ENCODE data around the gene DNAH8. TPM values are rescaled to one million over a fixed set of nuclear protein-coding genes. Genes with fewer than 3 reads are reported as not detected.
"Not testable (repeated sequence)": the region's sequence is repeated elsewhere in the genome, so short reads cannot be mapped to it uniquely, and the experiment has no call there.

The DNAH8 gene
- total and polyA plus RNA-seq, 2 donors: 0.05 to 0.11 TPM

DNA sequence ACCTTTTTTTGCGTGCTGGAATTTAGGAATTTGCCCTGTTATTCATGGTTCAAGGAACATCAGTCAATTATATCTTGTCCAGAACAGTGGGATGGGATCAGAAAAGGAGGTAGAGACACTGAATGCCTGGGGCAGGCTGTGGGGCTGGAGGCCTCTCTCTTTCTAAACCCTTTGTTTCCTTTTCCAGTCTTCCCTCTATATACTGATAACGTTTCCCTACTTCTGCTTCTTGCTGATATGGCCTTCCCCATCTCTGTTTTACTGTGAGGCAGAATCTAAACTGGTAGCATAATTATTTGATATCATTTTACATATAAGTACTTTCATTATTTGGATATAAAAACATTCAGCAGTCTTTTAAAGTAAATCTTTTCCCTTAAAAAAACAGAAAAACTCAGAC, 67.5 kb downstream of the DNAH8 start:
- Histone ChIP-seq H3K9me3 (ENCODE audit: control insufficient read depth in 2 of 2, insufficient read depth in 1 of 2, low read length in 1 of 2) (no peaks in the 10 kb centered on the region), H3K27ac (ENCODE audit: low read depth in 1 of 2, low read length in 1 of 2) (no peak overlapping the region), H3K36me3 (ENCODE audit: control insufficient read depth in 2 of 2, insufficient read depth in 2 of 2, low read length in 1 of 2) (no peaks in the 10 kb centered on the region), H3K4me3 (ENCODE audit: low read length in 2 of 2) (no peak overlapping the region), H3K4me1 (ENCODE audit: control insufficient read depth in 2 of 2, insufficient read depth in 2 of 2, low read length in 2 of 2) (no peaks in the 10 kb centered on the region), H3K27me3 (ENCODE audit: control insufficient read depth in 2 of 2, insufficient read depth in 1 of 2, low read length in 1 of 2) (no peaks in the 10 kb centered on the region)
- WGBS: 54% methylated on average over 2 of the region's 2 CpGs
- no peak for DNase-seq (ENCODE audit: low read depth in 6 of 9, low spot score in 9 of 9)

DNA sequence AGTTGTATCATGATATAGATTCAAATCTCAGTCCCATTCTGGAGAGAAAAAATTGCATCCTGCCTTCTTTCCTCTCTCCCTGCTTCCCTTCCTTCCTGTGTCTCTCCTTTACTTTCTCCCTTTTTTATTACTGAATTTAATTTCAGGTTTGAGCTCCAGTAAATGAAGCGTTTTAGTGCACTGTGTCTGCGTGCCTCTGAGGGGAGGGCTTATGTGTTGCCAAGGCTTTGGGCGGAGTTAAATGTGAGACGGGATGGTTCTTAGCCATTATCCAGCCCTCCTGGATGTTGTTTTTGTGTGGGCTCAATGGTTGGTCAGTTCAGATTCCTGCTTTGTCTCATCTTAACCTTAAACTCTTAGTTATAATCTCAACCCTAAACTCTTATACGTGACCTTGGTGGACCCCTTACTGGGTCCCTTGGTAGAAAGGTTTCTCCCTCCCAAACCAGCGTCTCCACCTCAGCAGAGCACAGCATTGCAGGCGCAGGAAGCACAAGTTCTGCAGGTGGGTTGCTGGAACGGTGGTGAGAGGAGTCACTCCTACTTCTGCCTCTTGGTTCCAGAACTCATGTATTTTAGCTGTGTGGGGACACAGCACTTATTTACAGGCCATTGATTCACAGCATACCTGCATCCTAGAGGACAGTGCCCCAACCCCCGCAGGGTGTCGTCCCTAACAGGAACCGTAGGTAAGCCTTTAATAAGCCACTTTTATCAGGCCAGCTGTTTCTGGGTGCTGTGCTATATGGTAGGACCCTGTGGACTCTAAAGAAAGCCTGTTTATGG, 68.5 kb downstream of the DNAH8 start:
- DNase-seq (ENCODE audit: low read depth in 6 of 9, low spot score in 9 of 9): no peak
- no peaks in the 10 kb centered on the region for H3K27me3 ChIP-seq (ENCODE audit: control insufficient read depth in 2 of 2, insufficient read depth in 1 of 2, low read length in 1 of 2)
- 92% methylated on average over 11 of the region's 11 CpGs for WGBS
- H3K36me3 ChIP-seq (ENCODE audit: control insufficient read depth in 2 of 2, insufficient read depth in 2 of 2, low read length in 1 of 2): no peaks in the 10 kb centered on the region
- no peaks in the 10 kb centered on the region for H3K4me1 ChIP-seq (ENCODE audit: control insufficient read depth in 2 of 2, insufficient read depth in 2 of 2, low read length in 2 of 2)
- H3K4me3 ChIP-seq (ENCODE audit: low read length in 2 of 2): no peak overlapping the region
- H3K27ac ChIP-seq (ENCODE audit: low read depth in 1 of 2, low read length in 1 of 2): no peak overlapping the region
- H3K9me3 ChIP-seq (ENCODE audit: control insufficient read depth in 2 of 2, insufficient read depth in 1 of 2, low read length in 1 of 2): no peaks in the 10 kb centered on the region

DNA sequence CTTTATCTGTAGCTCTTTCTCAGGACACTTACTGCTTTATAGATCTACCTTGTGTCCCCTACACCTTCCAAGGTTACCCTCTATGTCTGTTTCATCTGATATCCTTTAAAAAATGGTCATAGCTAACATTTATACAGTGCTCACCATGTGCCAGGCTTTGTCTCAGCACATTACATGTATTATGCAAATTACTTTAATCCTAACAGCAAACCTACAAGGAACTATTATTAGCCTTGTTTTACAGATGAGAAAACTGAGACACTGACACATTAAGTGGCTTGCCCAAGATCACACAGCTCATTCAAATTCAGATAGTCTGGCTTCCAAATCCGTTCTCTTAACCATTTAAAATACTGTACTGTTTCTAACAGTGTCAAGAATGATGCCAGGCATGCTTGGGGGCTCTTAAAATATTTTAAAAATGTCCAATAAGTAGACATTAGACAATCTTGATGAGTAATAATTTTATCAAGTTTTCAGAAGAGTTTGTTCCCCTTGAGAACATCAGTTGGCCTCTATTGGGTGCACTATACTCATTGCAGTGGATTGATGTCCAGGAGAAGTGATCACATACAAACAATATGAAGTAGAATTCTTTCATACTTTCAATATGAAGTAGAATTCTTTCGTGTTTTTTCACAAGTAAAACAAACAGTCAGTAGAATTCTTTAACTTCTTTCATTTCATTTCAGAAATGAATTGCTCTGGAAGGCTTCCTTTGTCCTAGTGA, 69.6 kb downstream of the DNAH8 start:
- WGBS: 86% methylated on average over 2 of the region's 2 CpGs
- Histone ChIP-seq H3K36me3 (ENCODE audit: control insufficient read depth in 2 of 2, insufficient read depth in 2 of 2, low read length in 1 of 2) (no peaks in the 10 kb centered on the region), H3K9me3 (ENCODE audit: control insufficient read depth in 2 of 2, insufficient read depth in 1 of 2, low read length in 1 of 2) (no peaks in the 10 kb centered on the region), H3K4me1 (ENCODE audit: control insufficient read depth in 2 of 2, insufficient read depth in 2 of 2, low read length in 2 of 2) (no peaks in the 10 kb centered on the region), H3K27me3 (ENCODE audit: control insufficient read depth in 2 of 2, insufficient read depth in 1 of 2, low read length in 1 of 2) (no peaks in the 10 kb centered on the region), H3K4me3 (ENCODE audit: low read length in 2 of 2) (no peak overlapping the region), H3K27ac (ENCODE audit: low read depth in 1 of 2, low read length in 1 of 2) (no peak overlapping the region)
- DNase-seq (ENCODE audit: low read depth in 6 of 9, low spot score in 9 of 9): no peak

DNA sequence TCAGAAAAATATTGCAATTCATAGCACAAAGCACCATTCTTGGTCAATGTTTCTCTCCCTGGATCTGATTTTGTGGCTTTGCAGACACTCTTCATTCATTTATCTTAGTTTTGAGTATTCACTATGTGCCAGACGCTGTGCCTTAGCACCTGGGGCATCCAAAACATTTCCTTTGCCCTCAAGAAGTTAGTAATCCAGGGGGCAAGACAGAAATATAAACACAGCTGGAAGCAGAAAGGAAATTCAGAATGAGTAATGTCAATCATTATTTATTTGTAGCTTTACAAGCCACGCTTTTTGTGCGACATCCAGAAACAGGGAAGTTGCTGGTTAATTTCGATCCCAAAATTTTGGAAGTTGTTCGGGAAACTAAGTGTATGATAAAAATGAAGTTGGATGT, 71.4 kb downstream of the DNAH8 start:
- no peak for DNase-seq (ENCODE audit: low read depth in 6 of 9, low spot score in 9 of 9)
- WGBS: 93% methylated on average over 5 of the region's 5 CpGs
- H3K27ac ChIP-seq (ENCODE audit: low read depth in 1 of 2, low read length in 1 of 2): no peak overlapping the region
- H3K27me3 ChIP-seq (ENCODE audit: control insufficient read depth in 2 of 2, insufficient read depth in 1 of 2, low read length in 1 of 2): no peaks in the 10 kb centered on the region
- H3K4me1 ChIP-seq (ENCODE audit: control insufficient read depth in 2 of 2, insufficient read depth in 2 of 2, low read length in 2 of 2): no peaks in the 10 kb centered on the region
- H3K36me3 ChIP-seq (ENCODE audit: control insufficient read depth in 2 of 2, insufficient read depth in 2 of 2, low read length in 1 of 2): no peaks in the 10 kb centered on the region
- no peak overlapping the region for H3K4me3 ChIP-seq (ENCODE audit: low read length in 2 of 2)
- H3K9me3 ChIP-seq (ENCODE audit: control insufficient read depth in 2 of 2, insufficient read depth in 1 of 2, low read length in 1 of 2): no peaks in the 10 kb centered on the region

DNA sequence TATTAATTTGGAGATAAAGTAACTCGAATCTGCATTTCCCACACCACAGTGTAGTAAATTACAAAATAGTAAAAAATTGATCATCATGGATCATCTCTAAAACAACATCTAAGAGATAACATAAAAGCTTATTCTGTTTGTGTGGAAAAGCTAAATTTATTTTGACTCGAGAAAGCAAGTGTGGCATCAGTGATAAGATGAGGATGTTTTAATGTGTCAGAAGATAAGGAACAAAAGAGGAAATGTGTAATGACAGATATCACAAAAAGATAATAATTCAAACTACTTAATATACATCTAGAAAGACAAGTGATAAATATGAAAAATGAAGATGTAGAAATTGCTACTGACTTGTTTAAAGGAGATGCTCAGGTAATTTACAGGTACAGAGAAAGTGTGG, 74.1 kb downstream of the DNAH8 start:
- H3K27me3 ChIP-seq (ENCODE audit: control insufficient read depth in 2 of 2, insufficient read depth in 1 of 2, low read length in 1 of 2): no peaks in the 10 kb centered on the region
- no peak for DNase-seq (ENCODE audit: low read depth in 6 of 9, low spot score in 9 of 9)
- H3K4me3 ChIP-seq (ENCODE audit: low read length in 2 of 2): no peak overlapping the region
- no peaks in the 10 kb centered on the region for H3K9me3 ChIP-seq (ENCODE audit: control insufficient read depth in 2 of 2, insufficient read depth in 1 of 2, low read length in 1 of 2)
- no peaks in the 10 kb centered on the region for H3K4me1 ChIP-seq (ENCODE audit: control insufficient read depth in 2 of 2, insufficient read depth in 2 of 2, low read length in 2 of 2)
- no peaks in the 10 kb centered on the region for H3K36me3 ChIP-seq (ENCODE audit: control insufficient read depth in 2 of 2, insufficient read depth in 2 of 2, low read length in 1 of 2)
- H3K27ac ChIP-seq (ENCODE audit: low read depth in 1 of 2, low read length in 1 of 2): no peak overlapping the region
- 37% methylated on average over 2 of the region's 2 CpGs for WGBS

DNA sequence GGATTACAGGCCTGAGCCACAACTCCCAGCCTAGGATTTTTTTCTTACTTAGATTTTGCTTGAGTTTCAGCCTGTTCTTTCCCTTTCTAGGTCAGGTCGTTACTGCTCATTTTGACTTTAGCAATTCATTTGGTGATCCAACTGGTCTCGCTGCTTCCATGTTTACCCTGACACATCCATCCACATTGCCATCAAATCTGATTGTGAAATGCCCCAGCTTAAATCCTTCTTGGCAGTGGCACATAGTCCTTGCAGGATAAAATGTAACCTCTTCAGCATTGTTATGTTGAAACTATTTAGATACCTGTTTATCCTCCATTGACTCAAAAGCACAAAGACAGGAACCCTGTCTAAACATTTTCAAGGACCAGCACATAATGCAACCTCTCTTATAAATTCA, 77.2 kb downstream of the DNAH8 start:
- no peaks in the 10 kb centered on the region for H3K36me3 ChIP-seq (ENCODE audit: control insufficient read depth in 2 of 2, insufficient read depth in 2 of 2, low read length in 1 of 2)
- H3K9me3 ChIP-seq (ENCODE audit: control insufficient read depth in 2 of 2, insufficient read depth in 1 of 2, low read length in 1 of 2): no peaks in the 10 kb centered on the region
- H3K4me3 ChIP-seq (ENCODE audit: low read length in 2 of 2): no peak overlapping the region
- H3K27ac ChIP-seq (ENCODE audit: low read depth in 1 of 2, low read length in 1 of 2): no peak overlapping the region
- WGBS: 98% methylated on average over 2 of the region's 2 CpGs
- peaks cover 0 to 4% of the 10 kb centered on the region in 2 donors for H3K27me3 ChIP-seq (ENCODE audit: control insufficient read depth in 2 of 2, insufficient read depth in 1 of 2, low read length in 1 of 2)
- no peak for DNase-seq (ENCODE audit: low read depth in 6 of 9, low spot score in 9 of 9)
- no peaks in the 10 kb centered on the region for H3K4me1 ChIP-seq (ENCODE audit: control insufficient read depth in 2 of 2, insufficient read depth in 2 of 2, low read length in 2 of 2)

DNA sequence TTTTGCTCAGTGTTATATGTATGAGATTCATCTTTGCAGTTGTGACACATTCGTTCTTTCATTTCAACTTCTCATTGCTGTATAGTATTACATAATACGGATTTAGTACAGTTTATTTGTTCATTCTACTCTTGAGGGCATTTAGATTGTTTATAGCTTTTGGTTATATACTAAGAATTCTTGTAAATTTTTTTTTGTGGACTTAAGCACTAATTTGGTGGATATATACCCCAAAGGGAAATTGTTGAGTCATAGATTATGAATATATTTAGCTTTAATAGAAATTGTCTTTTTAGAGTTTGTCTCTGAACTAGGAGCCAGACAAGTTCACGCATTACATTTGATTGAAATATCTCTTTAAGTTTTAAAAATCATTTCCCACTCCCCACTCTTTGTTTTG, 79.6 kb downstream of the DNAH8 start:
- no peak for DNase-seq (ENCODE audit: low read depth in 6 of 9, low spot score in 9 of 9)
- Histone ChIP-seq H3K36me3 (ENCODE audit: control insufficient read depth in 2 of 2, insufficient read depth in 2 of 2, low read length in 1 of 2) (no peaks in the 10 kb centered on the region), H3K4me1 (ENCODE audit: control insufficient read depth in 2 of 2, insufficient read depth in 2 of 2, low read length in 2 of 2) (no peaks in the 10 kb centered on the region), H3K4me3 (ENCODE audit: low read length in 2 of 2) (no peak overlapping the region), H3K27me3 (ENCODE audit: control insufficient read depth in 2 of 2, insufficient read depth in 1 of 2, low read length in 1 of 2) (peaks cover 0 to 7% of the 10 kb centered on the region in 2 donors), H3K9me3 (ENCODE audit: control insufficient read depth in 2 of 2, insufficient read depth in 1 of 2, low read length in 1 of 2) (no peaks in the 10 kb centered on the region), H3K27ac (ENCODE audit: low read depth in 1 of 2, low read length in 1 of 2) (no peak overlapping the region)
- 97% methylated on average over 3 of the region's 3 CpGs for WGBS

DNA sequence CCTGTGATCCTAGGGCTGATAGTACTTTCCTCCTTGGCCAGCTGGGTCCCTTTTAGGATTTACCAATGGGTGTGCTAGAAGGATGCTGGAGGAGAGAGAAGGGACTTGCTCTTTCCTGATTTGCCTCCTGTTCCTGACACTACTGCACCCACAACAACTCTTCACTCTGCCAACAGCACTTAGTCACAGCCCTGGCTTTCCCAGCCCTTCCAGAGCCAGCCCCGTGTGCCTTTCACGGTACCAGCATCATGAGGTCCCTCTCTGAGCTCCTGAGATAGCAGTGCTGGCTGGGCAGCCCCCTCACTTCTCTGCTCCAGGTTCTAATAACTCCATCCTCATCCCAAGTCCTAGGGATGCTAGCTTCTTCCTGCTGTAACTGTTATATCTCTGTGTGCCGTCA, 80.9 kb downstream of the DNAH8 start:
- Histone ChIP-seq H3K4me3 (ENCODE audit: low read length in 2 of 2) (no peak overlapping the region), H3K36me3 (ENCODE audit: control insufficient read depth in 2 of 2, insufficient read depth in 2 of 2, low read length in 1 of 2) (no peaks in the 10 kb centered on the region), H3K4me1 (ENCODE audit: control insufficient read depth in 2 of 2, insufficient read depth in 2 of 2, low read length in 2 of 2) (no peaks in the 10 kb centered on the region), H3K27ac (ENCODE audit: low read depth in 1 of 2, low read length in 1 of 2) (no peak overlapping the region), H3K9me3 (ENCODE audit: control insufficient read depth in 2 of 2, insufficient read depth in 1 of 2, low read length in 1 of 2) (no peaks in the 10 kb centered on the region), H3K27me3 (ENCODE audit: control insufficient read depth in 2 of 2, insufficient read depth in 1 of 2, low read length in 1 of 2) (peaks cover 0 to 7% of the 10 kb centered on the region in 2 donors)
- WGBS: 73% methylated on average over 3 of the region's 3 CpGs
- no peak for DNase-seq (ENCODE audit: low read depth in 6 of 9, low spot score in 9 of 9)

DNA sequence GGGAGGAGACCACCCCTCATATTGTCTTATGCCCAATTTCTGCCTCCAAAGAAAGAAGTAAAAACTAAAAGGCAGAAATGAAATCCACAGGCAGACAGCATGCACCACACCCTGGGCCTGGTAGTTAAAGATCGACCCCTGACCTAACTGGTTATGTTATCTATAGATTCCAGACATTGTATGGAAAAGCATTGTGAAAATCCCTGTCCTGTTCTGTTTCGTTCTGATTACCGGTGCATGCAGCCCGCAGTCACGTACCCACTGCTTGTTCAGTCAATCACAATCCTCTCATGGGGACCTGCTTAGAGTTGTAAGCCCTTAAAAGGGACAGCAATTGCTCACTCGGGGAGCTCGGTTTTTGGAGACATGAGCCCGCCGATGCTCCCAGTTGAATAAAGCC, 81.3 kb downstream of the DNAH8 start:
- not testable (repeated sequence) for H3K4me1 ChIP-seq (ENCODE audit: control insufficient read depth in 2 of 2, insufficient read depth in 2 of 2, low read length in 2 of 2); H3K9me3 ChIP-seq (ENCODE audit: control insufficient read depth in 2 of 2, insufficient read depth in 1 of 2, low read length in 1 of 2)
- WGBS: 50% methylated on average over 9 of the region's 9 CpGs

More for the DNA sequence above, 81.3 kb downstream of the DNAH8 start:
- H3K4me3 ChIP-seq (ENCODE audit: low read length in 2 of 2); H3K27me3 ChIP-seq (ENCODE audit: control insufficient read depth in 2 of 2, insufficient read depth in 1 of 2, low read length in 1 of 2); H3K27ac ChIP-seq (ENCODE audit: low read depth in 1 of 2, low read length in 1 of 2); H3K36me3 ChIP-seq (ENCODE audit: control insufficient read depth in 2 of 2, insufficient read depth in 2 of 2, low read length in 1 of 2); DNase-seq (ENCODE audit: low read depth in 6 of 9, low spot score in 9 of 9): not testable (repeated sequence)

All from thymus (tissue), 11 donors.